ENCODE data around the gene GH2.

The GH2 gene

GRCh38 chr17:63840591-63841349 lies 41.0 kb downstream of the GH2 start:
- DNase-seq = peak; percentile 20

- peak; percentile 86 for DNase-seq
Observed at GRCh38 chr17:63838631-63839171, 43.0 kb downstream of the GH2 start.

- DNase-seq = no peak
Observed at GRCh38 chr17:63837962-63838600, 43.7 kb downstream of the GH2 start.

- DNase-seq = no peak
Observed at GRCh38 chr17:63837480-63837879, 44.3 kb downstream of the GH2 start.

- DNase-seq = no peak
Observed at GRCh38 chr17:63836811-63837210, 44.9 kb downstream of the GH2 start.

- no peak for DNase-seq
Observed at GRCh38 chr17:63835167-63835720, 46.5 kb downstream of the GH2 start.

GRCh38 chr17:63834431-63835166 lies 47.1 kb downstream of the GH2 start:
- peak; percentile 78 for DNase-seq

- no peak for DNase-seq
Observed at GRCh38 chr17:63833741-63834373, 47.9 kb downstream of the GH2 start.

- DNase-seq = no peak
Observed at GRCh38 chr17:63833026-63833740, 48.6 kb downstream of the GH2 start.

- no peak for DNase-seq
Observed at GRCh38 chr17:63832455-63832854, 49.3 kb downstream of the GH2 start.

- no peak for DNase-seq
Observed at GRCh38 chr17:63832014-63832413, 49.7 kb downstream of the GH2 start.

- DNase-seq = no peak
Observed at GRCh38 chr17:63831505-63831904, 50.2 kb downstream of the GH2 start.

- DNase-seq = no peak
Observed at GRCh38 chr17:63830904-63831491, 50.7 kb downstream of the GH2 start.

GRCh38 chr17:63830278-63830677 lies 51.5 kb downstream of the GH2 start:
- no peak for DNase-seq

All from fibroblast of skin of abdomen (primary cell).